Endothelial cell of umbilical vein (primary cell): Measurements from ENCODE around the gene HTR7.

Source experiments
- EZH2 ChIP-seq: IDR thresholded peaks from 2 replicates; pipeline ENCODE4 v1.6.1; 2012; ENCODE audit warnings: borderline replicate concordance, low read depth, mild to moderate bottlenecking, moderate library complexity, low read length, inconsistent platforms; ENCODE audit not compliant: severe bottlenecking
- FOS ChIP-seq: IDR thresholded peaks from 2 replicates; pipeline ENCODE4 v1.6.1; 2011; ENCODE audit warnings: mild to moderate bottlenecking, low read length, moderate library complexity, borderline replicate concordance; ENCODE audit not compliant: insufficient read depth
- GATA2 ChIP-seq: IDR thresholded peaks from 2 replicates; pipeline ENCODE4 v1.7.0; 2011; ENCODE audit warnings: low read depth, mild to moderate bottlenecking, moderate library complexity, mixed read lengths, low read length; ENCODE audit not compliant: insufficient read length, insufficient read depth
- MYC ChIP-seq: IDR thresholded peaks from one replicate; pipeline ENCODE4 v1.6.1; 2011; ENCODE audit warnings: mild to moderate bottlenecking, low read depth, low read length
- POLR2A ChIP-seq: IDR thresholded peaks from 2 replicates; pipeline ENCODE4 v1.6.1; 2012; ENCODE audit warnings: low read depth, mild to moderate bottlenecking, control low read depth, low read length
- POLR2AphosphoS5 ChIP-seq: IDR thresholded peaks from 2 replicates; pipeline ENCODE4 v1.6.1; 2012; ENCODE audit warnings: low read depth, mild to moderate bottlenecking, control low read depth, low read length, moderate library complexity; ENCODE audit not compliant: insufficient read depth
- TF ChIP-seq, protein P1 (sequence below), 2 donors: IDR thresholded peaks; 1 replicate in 1 of 2; 2 replicates in 1 of 2; pipeline ENCODE4 v1.5.1; 2011; ENCODE audit warnings: low read length in 2 of 2, mild to moderate bottlenecking in 2 of 2, moderate library complexity in 2 of 2, control low read depth in 1 of 2, inconsistent platforms in 1 of 2, low read depth in 1 of 2; ENCODE audit not compliant: insufficient read depth in 1 of 2; ENCODE audit errors: extremely low read depth in 1 of 2
- TF ChIP-seq, protein P2 (sequence below): IDR thresholded peaks from 2 replicates; pipeline ENCODE4 v1.6.1; 2011; ENCODE audit not compliant: insufficient read depth, insufficient read length

DNA sequence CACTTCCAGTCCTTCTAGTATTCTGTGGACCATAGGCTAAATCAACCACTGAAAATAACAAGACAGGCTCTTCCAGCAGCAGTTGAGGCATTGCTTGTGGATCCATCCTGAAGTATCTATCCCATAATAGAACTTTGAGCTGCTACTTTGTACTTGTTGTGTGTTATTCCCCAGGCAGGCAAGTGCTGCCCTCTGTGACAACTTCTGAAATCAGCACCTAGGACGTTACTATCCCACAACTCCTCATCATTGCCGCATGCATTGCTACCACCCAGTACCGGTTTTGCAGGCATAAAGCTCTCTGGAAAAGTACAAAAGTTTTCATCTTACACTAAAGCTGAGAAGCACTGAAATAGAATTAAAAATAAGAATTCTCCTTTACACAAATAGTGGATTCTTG lies 145.3 kb downstream of the HTR7 start:
- TF ChIP-seq POLR2AphosphoS5 (no peak), MYC (no peak), POLR2A (no peak), FOS (no peak), GATA2 (no peak), EZH2 (no peak)
- TF ChIP-seq, protein P1, sequence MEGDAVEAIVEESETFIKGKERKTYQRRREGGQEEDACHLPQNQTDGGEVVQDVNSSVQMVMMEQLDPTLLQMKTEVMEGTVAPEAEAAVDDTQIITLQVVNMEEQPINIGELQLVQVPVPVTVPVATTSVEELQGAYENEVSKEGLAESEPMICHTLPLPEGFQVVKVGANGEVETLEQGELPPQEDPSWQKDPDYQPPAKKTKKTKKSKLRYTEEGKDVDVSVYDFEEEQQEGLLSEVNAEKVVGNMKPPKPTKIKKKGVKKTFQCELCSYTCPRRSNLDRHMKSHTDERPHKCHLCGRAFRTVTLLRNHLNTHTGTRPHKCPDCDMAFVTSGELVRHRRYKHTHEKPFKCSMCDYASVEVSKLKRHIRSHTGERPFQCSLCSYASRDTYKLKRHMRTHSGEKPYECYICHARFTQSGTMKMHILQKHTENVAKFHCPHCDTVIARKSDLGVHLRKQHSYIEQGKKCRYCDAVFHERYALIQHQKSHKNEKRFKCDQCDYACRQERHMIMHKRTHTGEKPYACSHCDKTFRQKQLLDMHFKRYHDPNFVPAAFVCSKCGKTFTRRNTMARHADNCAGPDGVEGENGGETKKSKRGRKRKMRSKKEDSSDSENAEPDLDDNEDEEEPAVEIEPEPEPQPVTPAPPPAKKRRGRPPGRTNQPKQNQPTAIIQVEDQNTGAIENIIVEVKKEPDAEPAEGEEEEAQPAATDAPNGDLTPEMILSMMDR (IDR thresholded peaks at IDR 0.05; ENCODE audit: extremely low read depth in 1 of 2, insufficient read depth in 1 of 2, low read depth in 1 of 2, low read length in 2 of 2): no peak
- TF ChIP-seq, protein P2, sequence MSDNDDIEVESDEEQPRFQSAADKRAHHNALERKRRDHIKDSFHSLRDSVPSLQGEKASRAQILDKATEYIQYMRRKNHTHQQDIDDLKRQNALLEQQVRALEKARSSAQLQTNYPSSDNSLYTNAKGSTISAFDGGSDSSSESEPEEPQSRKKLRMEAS: no peak
